Ovary (tissue), 3 donors: ENCODE measurements around the gene HK1.

Source experiments
- POLR2A ChIP-seq: fragments of 450-650 bp; IDR thresholded peaks from one replicate; pipeline ENCODE4 v1.6.1; 2017; ENCODE audit warnings: antibody characterized with exemption, mild to moderate bottlenecking, moderate library complexity
- TF ChIP-seq, protein P1 (sequence below), 3 donors: fragments of 450-650 bp in 2 of 3; fragments of 200-600 bp in 1 of 3; IDR thresholded peaks; one replicate each; pipeline versions ENCODE4 v1.5.1 to v1.8.0; 2016 to 2022; ENCODE audit warnings: antibody characterized with exemption in 3 of 3, mild to moderate bottlenecking in 1 of 3
- donor health status: DM: no; HTN: no; CAD: no.

DNA sequence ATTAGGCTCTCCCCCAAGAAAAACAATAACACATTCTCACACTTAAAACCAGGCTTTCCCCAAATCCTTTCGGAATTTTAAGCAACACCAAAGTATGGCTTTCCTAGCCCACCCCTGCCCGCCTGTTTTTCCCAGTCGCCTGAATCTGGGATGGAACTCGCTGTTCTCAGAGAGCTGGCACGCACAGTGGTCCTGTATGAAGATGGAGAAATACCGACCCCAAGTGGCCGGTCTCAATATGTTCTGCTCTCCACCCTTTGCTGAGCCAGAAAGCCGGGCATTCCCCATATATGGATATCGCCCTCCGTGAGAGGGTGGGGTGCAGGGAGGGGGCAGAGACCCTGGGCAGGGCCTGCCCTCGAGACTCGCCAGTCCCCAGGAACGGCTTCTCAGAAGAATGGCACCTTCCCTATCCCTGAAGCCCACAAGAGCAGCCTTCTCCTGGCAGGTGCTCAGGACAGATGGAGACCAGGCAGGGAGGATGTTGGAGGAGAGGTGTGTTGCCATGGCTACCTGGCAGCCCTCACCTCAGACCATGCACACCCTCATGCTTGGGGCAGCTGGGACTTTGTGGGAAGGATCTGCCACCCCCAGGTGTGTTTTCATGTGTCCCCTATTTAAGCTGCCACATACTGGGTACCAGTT is 135.0 kb downstream of the HK1 start:
- TF ChIP-seq, protein P1, sequence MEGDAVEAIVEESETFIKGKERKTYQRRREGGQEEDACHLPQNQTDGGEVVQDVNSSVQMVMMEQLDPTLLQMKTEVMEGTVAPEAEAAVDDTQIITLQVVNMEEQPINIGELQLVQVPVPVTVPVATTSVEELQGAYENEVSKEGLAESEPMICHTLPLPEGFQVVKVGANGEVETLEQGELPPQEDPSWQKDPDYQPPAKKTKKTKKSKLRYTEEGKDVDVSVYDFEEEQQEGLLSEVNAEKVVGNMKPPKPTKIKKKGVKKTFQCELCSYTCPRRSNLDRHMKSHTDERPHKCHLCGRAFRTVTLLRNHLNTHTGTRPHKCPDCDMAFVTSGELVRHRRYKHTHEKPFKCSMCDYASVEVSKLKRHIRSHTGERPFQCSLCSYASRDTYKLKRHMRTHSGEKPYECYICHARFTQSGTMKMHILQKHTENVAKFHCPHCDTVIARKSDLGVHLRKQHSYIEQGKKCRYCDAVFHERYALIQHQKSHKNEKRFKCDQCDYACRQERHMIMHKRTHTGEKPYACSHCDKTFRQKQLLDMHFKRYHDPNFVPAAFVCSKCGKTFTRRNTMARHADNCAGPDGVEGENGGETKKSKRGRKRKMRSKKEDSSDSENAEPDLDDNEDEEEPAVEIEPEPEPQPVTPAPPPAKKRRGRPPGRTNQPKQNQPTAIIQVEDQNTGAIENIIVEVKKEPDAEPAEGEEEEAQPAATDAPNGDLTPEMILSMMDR (IDR thresholded peaks at IDR 0.05) = peak; percentile 59 to 80 (median 69)
- TF ChIP-seq POLR2A = no peak
